Ammon's horn (tissue), 1 donor: ENCODE measurements around the gene ADD2.
"Not testable (repeated sequence)": the region's sequence is repeated elsewhere in the genome, so short reads cannot be mapped to it uniquely, and the experiment has no call there.

ENCODE experiments used
- DNase-seq: peaks from one replicate; pipeline ENCODE4 v3.0.0-alpha.2; 2016; ENCODE audit warnings: low spot score

The ADD2 gene

DNA sequence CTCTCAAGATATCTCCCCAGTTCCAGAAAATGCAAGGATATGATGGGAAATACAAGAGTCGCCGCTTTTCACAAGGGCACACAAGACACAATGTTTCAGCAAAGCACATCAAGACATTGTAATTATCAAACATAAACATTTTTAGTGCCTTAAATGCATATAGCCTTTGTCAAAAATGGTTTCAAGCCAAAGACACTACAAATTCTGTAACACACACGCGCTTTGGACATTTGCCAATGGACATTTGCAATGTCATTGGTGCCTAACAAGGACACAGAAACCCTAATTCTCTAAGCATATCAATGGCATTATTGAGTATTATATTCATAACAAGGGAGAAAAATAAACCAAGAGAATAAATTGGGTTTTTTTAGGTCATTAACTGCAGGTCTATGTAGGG lies 16.1 kb downstream of the ADD2 start:
- DNase-seq = no peak

DNA sequence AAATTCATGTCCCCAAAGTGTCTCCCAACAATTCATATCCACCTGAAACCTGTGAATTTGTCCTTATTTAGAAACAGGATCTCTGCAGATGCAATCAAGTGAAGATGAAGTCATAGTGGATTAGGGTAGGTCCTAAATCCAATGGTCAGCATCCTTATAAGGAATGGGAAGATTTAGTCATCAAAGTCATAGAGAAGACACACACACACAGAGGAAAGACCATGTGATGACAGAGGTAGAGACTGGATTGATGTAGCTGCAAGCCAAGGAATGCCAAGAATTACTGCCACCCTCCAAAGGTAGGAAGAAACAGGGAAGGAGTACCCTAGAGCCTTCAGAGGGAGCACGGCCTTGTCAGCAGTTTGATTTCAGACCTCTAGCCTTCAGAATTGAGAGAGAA lies 17.7 kb downstream of the ADD2 start:
- DNase-seq = no peak

DNA sequence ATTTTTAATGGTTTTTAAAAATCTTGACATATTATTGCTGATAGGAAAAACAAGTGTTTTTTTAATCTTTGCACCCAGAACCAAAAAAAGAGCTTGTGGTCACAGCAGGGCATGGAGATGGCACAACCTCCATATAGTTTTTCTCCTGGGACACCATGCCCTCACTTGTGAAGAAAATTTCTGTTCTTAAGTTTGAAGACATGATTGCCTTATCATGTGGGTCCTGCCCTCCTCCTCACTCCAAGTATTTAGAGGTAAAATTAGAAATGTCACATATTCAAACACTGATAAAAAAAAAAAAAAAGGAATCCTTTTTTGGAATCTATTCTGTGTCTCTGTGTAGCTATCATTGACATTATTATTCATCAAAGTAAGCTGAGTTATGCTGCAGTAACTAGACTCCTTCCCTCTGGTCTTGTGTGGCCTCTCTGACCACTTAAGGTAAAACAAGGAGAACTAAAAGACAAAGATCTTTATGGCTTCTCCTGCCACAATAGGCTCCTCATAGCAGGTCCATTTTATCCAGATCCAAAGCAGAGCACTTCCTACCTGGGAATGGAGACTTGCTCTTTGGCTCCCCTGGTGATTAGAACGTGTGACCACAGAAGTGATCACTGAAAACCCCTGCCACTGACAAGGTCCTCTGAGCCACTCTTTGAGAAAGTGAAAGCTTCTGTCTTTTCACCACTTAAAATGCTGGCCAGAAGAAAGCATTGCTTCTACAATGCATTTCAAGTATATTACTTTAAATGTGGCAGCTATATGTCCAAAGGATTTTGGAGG lies 19.8 kb downstream of the ADD2 start:
- no peak for DNase-seq

DNA sequence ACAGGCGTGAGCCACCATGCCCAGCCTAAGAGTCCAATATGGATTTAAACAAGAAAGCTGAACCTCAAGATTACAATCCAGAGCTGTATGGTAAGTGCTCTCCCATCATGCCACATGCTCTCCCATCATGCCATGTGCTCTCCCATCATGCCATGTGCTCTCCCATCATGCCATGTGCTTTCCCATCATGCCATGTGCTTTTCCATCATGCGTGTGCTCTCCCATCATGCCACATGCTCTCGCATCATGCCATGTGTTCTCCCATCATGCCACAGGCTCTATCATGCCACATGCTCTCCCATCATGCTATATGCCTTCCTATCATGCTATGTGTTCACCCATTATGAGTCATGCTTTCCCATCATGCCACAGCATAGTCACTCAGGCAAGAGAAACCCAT lies 20.7 kb downstream of the ADD2 start:
- DNase-seq = no peak

DNA sequence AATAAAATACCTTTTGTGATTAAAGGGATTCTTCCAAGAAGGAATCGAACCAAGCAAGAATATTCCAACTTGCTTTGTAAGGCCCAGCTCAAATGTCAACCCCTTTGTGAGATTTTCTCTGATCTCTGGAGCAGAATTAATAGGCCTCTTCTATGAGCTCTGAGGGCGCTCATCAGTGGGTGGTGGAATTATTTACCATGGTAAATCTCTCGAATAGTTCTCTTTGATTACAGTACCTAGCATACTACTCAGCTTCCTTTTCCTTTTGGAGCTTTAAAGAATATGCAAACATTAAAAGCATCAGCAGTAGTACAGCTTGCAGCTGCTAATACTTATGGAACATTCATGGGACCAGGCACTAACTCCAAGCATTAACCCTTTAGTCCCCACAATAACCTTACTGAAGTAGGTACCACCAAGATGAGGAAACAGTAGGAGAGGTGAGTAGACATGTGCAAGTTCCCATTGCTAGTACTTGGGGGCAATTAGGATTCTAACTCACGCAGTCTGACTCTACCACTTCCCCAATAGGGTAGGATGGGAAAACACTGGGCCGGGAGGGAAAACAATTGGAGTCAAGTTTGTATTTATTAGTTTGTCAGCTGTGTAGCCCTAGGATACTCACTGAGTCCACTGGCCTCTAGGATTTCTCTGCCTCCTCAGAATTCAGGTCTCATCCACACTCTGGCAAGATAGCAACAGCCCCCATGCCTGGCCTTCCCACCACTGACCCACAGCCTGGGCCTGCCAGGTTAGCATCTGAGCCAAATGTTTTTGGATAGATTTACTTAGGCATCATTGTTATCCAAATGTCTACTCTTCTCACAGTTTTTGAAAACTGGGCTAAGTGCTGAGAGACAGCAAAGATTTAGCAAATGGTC lies 21.7 kb downstream of the ADD2 start:
- no peak for DNase-seq

DNA sequence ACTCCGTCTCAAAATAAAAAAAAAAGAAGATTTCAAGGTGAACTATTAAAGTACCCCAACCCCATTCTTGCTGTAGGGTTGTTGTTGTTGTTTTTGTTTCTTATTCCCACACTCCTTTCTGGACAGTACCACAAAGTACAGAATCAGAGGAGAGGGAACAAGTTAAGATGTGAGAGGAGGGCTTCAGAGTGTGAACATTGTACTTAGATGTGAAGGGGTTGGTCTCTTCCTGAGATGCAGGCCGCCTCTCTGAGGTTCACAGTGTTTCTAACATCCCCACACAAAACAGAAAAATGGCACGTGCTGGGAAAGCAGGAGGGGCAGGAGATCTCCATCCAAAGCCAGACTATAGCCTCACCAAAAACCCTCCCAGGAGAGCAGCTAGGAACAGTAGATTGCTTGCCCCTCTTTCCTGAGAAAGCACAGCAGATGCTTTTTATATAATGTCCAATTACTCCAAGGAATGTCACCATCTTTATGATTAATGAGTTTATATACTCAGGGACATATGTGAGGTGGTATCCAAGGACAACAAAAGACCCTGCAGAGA lies 22.6 kb downstream of the ADD2 start:
- no peak for DNase-seq

DNA sequence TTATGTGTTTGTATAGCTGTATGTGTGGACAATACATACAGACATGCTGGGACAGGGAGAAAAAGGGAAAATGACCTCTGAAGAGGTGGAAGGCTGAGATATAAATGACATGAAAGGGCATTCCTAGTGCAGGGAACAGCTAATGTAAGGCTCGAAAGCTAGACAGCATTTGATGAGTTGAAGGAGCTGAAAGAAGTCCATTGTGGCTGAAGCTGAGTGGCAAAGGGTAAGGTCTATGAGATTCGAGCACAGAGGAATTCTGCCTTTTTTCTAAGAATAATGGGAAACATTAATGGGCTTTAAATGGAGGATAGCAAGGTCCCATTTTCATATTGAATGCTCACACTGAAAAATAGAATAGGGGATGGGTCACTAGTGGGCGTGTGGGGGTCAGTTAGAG lies 23.6 kb downstream of the ADD2 start:
- no peak for DNase-seq

DNA sequence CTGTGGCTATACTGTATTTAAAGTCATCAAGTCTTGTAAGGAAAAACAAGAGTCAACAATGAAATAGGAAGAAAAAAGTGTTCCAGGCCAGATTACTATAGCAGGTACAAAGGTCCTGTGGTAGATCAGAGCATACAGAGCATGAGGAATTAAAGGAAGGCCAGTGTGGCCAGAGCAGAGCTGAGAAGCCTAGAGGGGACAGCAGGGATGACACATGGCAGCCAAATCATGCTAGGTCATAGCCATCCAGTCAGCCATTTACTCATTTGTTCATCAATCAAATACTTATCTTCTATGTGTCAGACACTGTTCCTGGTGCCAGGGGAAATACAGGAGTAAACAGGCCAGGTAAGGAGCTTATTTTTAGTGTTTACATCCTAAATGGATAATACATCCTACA lies 24.3 kb downstream of the ADD2 start:
- DNase-seq = no peak

DNA sequence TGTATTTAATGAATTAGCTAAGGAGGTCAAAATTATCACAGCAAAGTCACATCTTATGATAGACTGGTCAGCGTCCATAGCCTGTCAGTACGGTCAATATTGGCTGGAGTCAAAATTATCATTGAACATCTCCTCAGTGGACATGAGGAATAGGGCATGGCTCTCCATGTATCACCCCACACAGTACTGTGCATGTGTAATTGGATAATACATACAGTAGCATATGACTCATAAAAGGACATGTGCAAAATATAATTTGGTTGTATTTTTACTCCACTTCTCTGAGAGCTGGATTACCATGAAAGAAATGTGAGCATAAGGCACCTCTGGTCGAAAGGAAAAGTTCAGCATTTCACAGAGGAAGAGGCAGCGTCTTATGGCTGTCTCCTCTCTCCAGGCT lies 24.9 kb downstream of the ADD2 start:
- no peak for DNase-seq

DNA sequence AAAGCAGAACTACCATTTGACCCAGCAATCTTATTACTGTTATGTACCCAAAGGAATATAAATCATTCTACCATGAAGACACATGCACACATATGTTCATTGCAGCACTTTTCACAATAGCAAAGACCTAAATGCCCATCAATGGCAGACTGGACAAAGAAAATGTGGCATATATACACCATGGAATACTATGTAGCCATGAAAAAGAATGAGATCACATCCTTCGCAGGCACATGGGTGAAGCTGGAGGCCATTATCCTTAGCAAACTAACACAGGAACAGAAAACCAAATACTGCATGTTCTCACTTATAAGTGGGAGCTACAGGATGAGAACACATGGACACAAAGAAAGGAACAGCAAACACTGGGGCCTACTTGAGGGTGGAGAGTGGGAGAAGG lies 28.5 kb downstream of the ADD2 start:
- not testable (repeated sequence) for DNase-seq

DNA sequence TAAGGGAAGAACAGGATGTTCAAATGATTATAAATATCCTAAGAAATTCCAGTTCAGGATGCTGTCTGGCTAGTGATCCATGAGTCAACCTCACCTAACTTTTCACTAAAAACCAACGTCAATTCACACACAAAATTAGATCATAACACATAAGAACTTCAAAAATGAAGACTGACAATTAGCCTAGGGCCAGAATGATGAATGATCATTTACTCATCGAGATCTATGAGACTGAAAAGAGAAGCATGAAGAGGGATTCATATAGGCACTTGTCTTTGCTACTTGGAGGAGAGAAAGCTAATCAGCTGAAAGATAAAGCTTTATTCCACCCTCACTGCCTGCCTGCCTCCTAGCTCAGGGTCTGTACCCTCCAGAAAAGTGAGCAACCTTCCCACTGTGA lies 29.8 kb downstream of the ADD2 start:
- DNase-seq = no peak

DNA sequence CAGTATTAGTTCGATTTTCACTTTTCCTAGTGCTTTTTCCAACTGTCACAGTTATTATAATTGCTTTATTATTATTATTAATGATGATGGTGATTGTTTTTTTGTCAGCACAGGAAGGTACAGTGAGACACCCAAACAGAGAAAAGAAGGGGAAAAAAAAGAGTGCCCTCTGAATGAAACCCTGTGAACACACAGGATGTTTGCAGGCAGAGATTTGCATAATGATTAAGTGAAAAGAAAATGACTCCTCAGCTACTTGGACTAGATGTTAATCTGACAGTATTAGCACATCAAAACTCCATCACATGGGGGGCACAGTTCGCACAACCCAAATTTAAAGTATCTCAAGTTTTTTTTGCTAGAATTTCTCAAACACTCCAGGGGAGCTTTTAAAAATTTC lies 32.9 kb downstream of the ADD2 start:
- DNase-seq = no peak

DNA sequence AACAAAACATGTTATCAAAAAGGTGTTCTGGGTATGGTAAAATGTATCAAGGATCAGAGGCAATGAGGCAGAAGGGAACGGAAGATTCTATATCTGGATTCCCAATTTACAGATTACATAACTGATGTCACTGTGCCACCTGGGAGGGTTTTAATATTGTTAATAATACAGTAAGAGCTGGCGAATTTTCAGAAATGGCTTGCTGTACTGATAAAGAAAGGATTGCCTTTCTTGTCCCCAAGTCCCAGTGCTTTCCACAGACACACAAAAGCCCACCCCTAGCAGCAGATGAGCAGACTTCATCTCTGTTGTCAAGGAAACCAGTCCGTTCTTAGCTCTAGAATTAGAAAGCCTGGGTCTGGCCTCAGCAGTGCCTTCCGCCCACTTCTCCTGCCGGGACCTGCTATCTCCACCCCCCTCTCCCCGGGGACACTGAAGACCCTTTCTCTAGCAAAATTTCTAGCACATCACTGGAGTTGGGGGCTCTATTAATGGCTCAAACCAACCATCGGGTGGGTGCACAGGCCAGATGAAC lies 34.3 kb downstream of the ADD2 start:
- DNase-seq = peak; percentile 59

DNA sequence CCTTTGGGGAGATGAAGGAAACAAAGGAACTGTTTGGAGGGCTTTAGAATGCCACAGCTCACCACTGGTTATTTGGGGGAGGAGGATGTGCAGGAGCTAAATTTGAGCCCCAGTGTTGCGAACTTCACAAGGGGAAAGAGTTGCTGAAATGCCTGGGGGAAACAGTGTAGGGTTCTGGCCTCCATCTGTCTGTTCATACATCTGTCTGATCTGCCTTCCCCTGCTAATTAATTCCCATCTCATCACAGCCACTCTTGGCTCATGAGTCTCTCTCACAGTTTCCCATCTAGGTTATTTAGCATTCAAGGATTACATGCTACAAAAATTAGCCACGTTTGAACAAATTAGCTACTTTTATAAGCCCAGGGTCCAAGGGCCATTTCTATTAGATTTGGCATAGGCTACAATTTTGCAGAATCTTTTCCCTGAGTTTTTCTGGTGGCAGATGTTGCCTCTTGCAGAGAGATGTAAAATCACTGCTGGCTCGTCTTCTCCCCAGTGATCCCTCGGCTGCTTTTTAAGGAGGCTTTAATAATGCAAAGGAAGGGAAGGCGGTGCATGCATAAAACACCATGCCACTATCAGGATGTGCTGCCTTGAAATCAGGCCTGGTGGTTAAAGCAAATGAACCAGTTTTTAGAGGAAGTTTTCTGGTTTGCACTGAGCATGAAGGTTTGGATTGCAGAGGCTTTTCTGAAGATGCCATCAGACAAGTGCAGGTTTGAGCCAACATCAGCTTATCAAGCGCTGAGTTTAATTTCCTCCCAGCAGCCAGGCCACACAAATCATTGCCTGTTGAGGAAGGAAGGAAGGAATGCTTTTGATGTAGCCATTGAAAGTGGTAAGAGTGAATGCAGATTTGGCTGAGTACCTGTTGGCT lies 35.0 kb downstream of the ADD2 start:
- no peak for DNase-seq

DNA sequence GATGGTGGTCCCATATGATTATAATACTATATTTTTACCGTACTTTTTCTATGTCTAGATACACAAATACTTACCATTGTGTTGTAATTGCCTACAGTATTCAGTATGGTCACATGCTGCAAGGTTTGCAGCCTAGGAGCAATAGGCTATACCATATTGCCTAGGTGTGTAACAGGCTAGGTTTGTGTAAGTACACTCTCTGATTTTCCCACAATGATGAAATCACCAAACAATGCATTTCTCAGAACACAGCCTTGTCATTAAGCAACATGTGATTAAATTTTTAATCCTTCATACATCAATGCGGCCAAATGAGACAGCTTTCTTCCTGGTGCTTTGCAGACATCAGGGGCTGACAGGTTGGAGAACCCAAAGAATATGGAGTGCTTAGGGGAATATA lies 37.3 kb downstream of the ADD2 start:
- DNase-seq = no peak

DNA sequence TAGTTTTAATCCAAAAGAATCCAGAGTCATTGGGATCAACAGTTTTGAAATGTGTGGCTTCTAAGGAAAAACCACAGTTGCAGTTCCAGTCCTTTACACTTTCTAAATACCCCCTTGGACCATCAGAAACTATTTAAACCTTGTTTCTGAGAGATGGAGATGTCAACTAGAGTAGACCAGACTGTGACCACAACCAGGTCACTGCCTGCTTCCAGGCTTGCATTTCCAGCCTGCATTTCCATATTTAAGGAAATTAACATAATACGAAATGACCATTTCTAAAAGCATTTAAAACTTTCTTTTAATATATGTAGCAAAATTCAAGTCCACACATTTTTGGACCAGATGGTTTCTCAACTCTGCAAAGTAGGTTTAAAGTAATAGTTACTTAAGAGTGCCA lies 38.4 kb downstream of the ADD2 start:
- no peak for DNase-seq

DNA sequence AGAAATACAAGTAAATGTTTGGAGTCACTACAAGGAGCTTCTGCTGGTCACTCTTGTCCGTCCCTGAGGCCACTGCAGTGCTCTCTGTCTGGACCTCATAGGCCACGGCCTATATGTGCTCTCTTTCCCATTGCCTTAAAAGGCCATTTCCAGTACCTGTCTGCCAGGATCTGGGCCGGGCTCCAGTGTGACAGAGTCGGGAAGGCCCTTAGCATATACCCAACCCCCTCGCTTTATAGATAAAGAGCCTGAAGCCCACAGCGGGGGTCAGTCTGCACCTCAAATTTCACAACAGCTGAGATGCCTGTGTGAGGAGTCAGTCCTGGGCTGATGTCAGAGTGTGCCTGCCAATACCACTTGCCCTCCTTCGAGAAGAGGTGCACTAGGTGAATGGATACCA lies 39.9 kb downstream of the ADD2 start:
- no peak for DNase-seq

DNA sequence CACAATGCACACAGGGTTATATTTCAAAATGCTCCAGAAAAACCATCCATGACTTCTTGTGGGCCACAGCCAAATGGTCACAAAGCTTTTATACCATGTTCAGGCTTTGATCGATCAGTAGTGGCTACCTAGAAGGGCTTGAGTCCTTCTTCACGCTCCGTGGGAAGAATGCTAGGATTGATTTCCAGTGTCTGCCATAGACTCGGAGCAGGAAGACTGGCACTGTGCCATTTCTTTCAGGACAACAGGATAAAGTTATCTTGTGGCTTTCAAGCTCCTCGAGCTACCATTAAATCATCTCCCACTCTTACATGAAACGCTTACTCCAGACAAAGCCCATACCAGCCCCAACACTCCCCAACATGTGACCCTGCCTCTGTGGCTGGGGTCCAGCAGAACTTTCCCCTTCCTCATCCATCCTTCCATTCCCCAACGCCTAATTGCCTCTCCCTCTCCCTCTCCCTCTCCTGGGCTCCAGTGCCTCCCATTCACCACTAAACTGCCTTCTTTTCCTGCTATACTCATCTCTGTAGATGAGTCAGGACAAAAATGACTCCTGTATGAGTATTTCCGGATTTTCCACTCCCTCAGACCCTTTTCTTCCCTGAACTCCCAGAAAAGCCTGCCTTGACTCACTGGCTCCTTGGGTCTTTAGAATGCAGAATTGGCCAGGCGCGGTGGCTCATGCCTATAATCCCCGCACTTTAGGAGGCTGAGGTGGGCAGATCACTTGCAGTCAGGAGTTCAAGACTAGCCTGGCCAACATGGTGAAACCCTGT lies 40.9 kb downstream of the ADD2 start:
- no peak for DNase-seq

DNA sequence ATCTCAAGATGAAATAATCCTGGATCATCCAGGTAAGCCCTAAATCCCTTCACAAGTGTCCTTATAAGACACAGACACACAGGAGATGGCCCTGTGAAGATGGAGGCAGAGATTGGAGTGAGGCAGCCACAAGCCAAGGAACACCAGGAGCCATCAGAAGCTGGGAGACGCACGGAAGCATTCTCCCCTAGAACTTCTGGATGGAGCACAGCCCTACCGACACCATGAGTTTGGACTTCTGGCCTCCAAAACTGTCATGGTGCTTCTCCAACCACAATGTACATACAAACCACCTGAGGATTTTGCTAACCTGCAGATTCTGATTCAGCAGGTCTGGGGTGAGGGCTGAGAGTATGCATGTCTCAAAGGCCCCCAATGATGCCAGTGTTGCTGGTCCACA lies 42.5 kb downstream of the ADD2 start:
- no peak for DNase-seq

DNA sequence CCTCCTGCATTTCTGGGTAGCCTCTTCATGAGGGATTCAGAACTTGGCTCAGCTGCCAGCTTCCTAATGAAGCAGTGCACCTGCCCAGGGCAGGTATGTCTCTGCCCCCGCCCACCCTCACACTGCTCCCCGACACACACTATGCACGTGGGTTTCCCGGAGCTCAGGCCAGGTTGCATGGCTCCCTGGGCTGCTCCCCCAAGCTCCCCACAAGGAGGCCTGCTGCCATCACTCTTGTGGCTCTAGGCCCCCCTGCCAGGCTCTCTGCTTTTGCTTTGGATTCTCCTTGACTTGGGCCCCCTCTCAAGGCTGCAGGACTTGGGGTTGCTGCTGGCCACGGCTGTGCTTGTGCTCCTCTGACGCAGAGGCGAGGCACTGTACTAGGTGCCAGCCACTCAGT lies 43.6 kb downstream of the ADD2 start:
- no peak for DNase-seq

DNA sequence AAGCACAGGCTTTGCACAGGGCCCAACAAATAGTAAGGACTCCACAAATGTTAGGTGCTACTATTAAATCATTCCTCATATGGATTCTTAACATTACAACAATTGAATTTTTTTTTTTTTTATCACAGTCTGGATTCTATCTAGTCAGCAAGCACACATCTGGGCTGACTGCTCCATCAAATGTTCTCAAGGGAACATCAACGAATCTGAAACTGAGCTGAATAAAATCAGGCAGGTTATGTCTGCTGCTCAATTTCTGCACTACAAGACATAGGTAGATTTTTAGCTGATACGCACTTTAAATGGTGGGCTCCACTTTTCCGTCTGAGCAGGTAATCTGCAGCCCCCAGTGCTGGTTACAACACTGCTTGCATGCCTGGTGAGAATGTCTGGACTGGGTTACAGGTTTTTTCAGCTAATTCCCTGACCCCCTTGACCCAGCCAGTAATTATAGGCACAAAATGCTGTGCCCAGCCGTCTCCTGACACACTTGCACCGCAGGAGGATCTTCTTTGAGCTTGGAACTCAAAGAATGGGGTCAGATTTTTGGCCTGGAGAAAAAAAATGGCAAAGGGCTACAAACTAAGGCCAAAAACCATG lies 44.6 kb downstream of the ADD2 start:
- no peak for DNase-seq
